Peyer's patch (tissue), 4 donors: ENCODE measurements around the gene PLA2G4E. TPM values are rescaled to one million over a fixed set of nuclear protein-coding genes. Genes with fewer than 3 reads are reported as not detected.

Experiments
- DNase-seq, 3 donors: peaks; one replicate each; pipeline ENCODE4 v3.0.0-alpha.2; 2017 to 2019
- H3K27ac ChIP-seq, 4 donors: fragments of 200-600 bp; sonication (generic); one replicate each; pipeline ENCODE4 v1.5.1; 2016 to 2019
- H3K27me3 ChIP-seq, 2 donors: fragments of 200-600 bp; sonication (generic); one replicate each; pipeline ENCODE4 v1.5.1; 2019
- H3K36me3 ChIP-seq, 3 donors: fragments of 200-600 bp; sonication (generic); one replicate each; pipeline ENCODE4 v1.5.1; 2016 to 2019
- H3K4me1 ChIP-seq, 4 donors: fragments of 200-600 bp; sonication (generic); one replicate each; pipeline ENCODE4 v1.5.1; 2016 to 2019
- H3K4me3 ChIP-seq, 4 donors: fragments of 200-600 bp; sonication (generic); 1 replicate in 3 of 4; 2 replicates in 1 of 4; pipeline ENCODE4 v1.5.1; 2016 to 2019; ENCODE audit warnings: mild to moderate bottlenecking in 1 of 4
- H3K9me3 ChIP-seq, 4 donors: fragments of 200-600 bp; sonication (generic); one replicate each; pipeline ENCODE4 v1.5.1; 2016 to 2019; ENCODE audit warnings: mild to moderate bottlenecking in 1 of 4
- CTCF ChIP-seq, 6 experiments: fragments of 450-650 bp in 4 of 6; fragments of 200-600 bp in 2 of 6; sonication (generic) in 1 of 6; IDR thresholded peaks; one replicate each; pipeline ENCODE4 v1.5.1; 2017 to 2019; ENCODE audit warnings: antibody characterized with exemption in 6 of 6, mild to moderate bottlenecking in 3 of 6, moderate library complexity in 1 of 6
- POLR2A ChIP-seq, 2 donors: fragments of 450-650 bp; IDR thresholded peaks; one replicate each; pipeline ENCODE4 v1.5.1; 2017; ENCODE audit warnings: antibody characterized with exemption in 2 of 2, mild to moderate bottlenecking in 2 of 2, moderate library complexity in 2 of 2
- total RNA-seq, 4 donors: library from RNA; depleted of rRNA; stranded (reverse); fragments of >200 nt; gene quantifications; one replicate each; pipeline ENCODE4 v1.1.0, GENCODE V29; 2016

PLA2G4E gene
- total RNA-seq, 4 donors from 2014 or later: 1.5 TPM; not detected in 3

- no peak for TF ChIP-seq POLR2A (IDR thresholded peaks at IDR 0.05)
- no peak for TF ChIP-seq CTCF (IDR thresholded peaks at IDR 0.05)
- no peak for DNase-seq
- Histone ChIP-seq H3K4me3 (no peak overlapping the region), H3K27ac (no peak overlapping the region), H3K4me1 (no peaks in the 10 kb centered on the region), H3K36me3 (no peaks in the 10 kb centered on the region), H3K27me3 (no peaks in the 10 kb centered on the region), H3K9me3 (no peaks in the 10 kb centered on the region)
Observed at GRCh38 chr15:41996376-41996775, 24.5 kb downstream of the PLA2G4E start.

GRCh38 chr15:41995476-41995855 is 25.4 kb downstream of the PLA2G4E start:
- no peak overlapping the region for H3K4me3 ChIP-seq
- H3K27me3 ChIP-seq: no peaks in the 10 kb centered on the region
- H3K4me1 ChIP-seq: no peaks in the 10 kb centered on the region
- TF ChIP-seq CTCF (IDR thresholded peaks at IDR 0.05) (no peak), POLR2A (IDR thresholded peaks at IDR 0.05) (no peak)
- no peak overlapping the region for H3K27ac ChIP-seq
- DNase-seq: no peak
- no peaks in the 10 kb centered on the region for H3K36me3 ChIP-seq
- no peaks in the 10 kb centered on the region for H3K9me3 ChIP-seq

- no peaks in the 10 kb centered on the region for H3K27me3 ChIP-seq
- H3K4me1 ChIP-seq: no peaks in the 10 kb centered on the region
- no peak overlapping the region for H3K4me3 ChIP-seq
- no peaks in the 10 kb centered on the region for H3K36me3 ChIP-seq
- H3K9me3 ChIP-seq: no peaks in the 10 kb centered on the region
- TF ChIP-seq CTCF (IDR thresholded peaks at IDR 0.05) (no peak), POLR2A (IDR thresholded peaks at IDR 0.05) (no peak)
- no peak for DNase-seq
- no peak overlapping the region for H3K27ac ChIP-seq
Observed at GRCh38 chr15:41994772-41995475, 25.9 kb downstream of the PLA2G4E start.

- Histone ChIP-seq H3K4me1 (no peaks in the 10 kb centered on the region), H3K9me3 (no peaks in the 10 kb centered on the region), H3K4me3 (no peak overlapping the region), H3K36me3 (no peaks in the 10 kb centered on the region), H3K27me3 (no peaks in the 10 kb centered on the region), H3K27ac (no peak overlapping the region)
- TF ChIP-seq CTCF (IDR thresholded peaks at IDR 0.05) (no peak), POLR2A (IDR thresholded peaks at IDR 0.05) (no peak)
- no peak for DNase-seq
Observed at GRCh38 chr15:41994171-41994650, 26.6 kb downstream of the PLA2G4E start.

- Histone ChIP-seq H3K4me1 (no peaks in the 10 kb centered on the region), H3K4me3 (no peak overlapping the region), H3K36me3 (no peaks in the 10 kb centered on the region), H3K27me3 (no peaks in the 10 kb centered on the region), H3K27ac (no peak overlapping the region), H3K9me3 (no peaks in the 10 kb centered on the region)
- DNase-seq: no peak
- TF ChIP-seq CTCF (IDR thresholded peaks at IDR 0.05): no peak
Observed at GRCh38 chr15:41993472-41994170, 27.2 kb downstream of the PLA2G4E start.
